ENCODE data around the gene SFT2D3. TPM values are rescaled to one million over a fixed set of nuclear protein-coding genes. Genes with fewer than 3 reads are reported as not detected.

SFT2D3 gene
- total RNA-seq, 5 donors from 2014 or later (not counting 1 experiment from before 2014, with no cell fraction given), result 6.1 to 13.9 (median 12.4) TPM

- Histone ChIP-seq H3K36me3 (ENCODE audit: control insufficient read depth in 2 of 2, extremely low read depth in 1 of 2, insufficient read depth in 1 of 2, low read length in 1 of 2) (no peaks in the 10 kb centered on the region), H3K4me3 (ENCODE audit: control insufficient read depth in 1 of 2, extremely low read depth in 1 of 2, low read length in 1 of 2) (no peak overlapping the region), H3K27me3 (replicated peaks in 1 of 2; ENCODE audit: control insufficient read depth in 2 of 2, extremely low read depth in 1 of 2, insufficient read depth in 2 of 2, low read length in 1 of 2) (peaks cover 0 to 59% of the 10 kb centered on the region in 2 experiments), H3K4me1 (ENCODE audit: control insufficient read depth in 1 of 2, extremely low read depth in 1 of 2, insufficient read depth in 2 of 2, low read length in 2 of 2) (no peaks in the 10 kb centered on the region), H3K27ac (ENCODE audit: low read length) (no peak overlapping the region), H3K9me3 (no peaks in the 10 kb centered on the region)
- POLR2A ChIA-PET, result no interaction called here
- CTCF ChIA-PET, result no interaction called here
- DNase-seq, result no peak
- no peak overlapping the region for H3K4me3 Mint-ChIP-seq
- H3K27ac Mint-ChIP-seq, result no peak overlapping the region
- no peak for ATAC-seq (replicated peaks in 1 of 4)
- H3K9me3 Mint-ChIP-seq, result no peaks in the 10 kb centered on the region
- H3K27me3 Mint-ChIP-seq, result peaks cover 18 to 40% of the 10 kb centered on the region in 2 donors
- WGBS (ENCODE audit: insufficient coverage), result 79% methylated on average over 9 of the region's 14 CpGs
- peaks cover 0 to 3% (median 0%) of the 10 kb centered on the region in 3 donors for H3K4me1 Mint-ChIP-seq
- H3K36me3 Mint-ChIP-seq, result no peaks in the 10 kb centered on the region
These were observed 41.6 kb upstream of the SFT2D3 start for GRCh38 chr2:127659408-127660290.

- peaks cover 0 to 3% (median 0%) of the 10 kb centered on the region in 3 donors for H3K4me1 Mint-ChIP-seq
- Histone ChIP-seq H3K4me3 (ENCODE audit: control insufficient read depth in 1 of 2, extremely low read depth in 1 of 2, low read length in 1 of 2) (no peak overlapping the region), H3K27ac (ENCODE audit: low read length) (no peak overlapping the region), H3K27me3 (replicated peaks in 1 of 2; ENCODE audit: control insufficient read depth in 2 of 2, extremely low read depth in 1 of 2, insufficient read depth in 2 of 2, low read length in 1 of 2) (peaks cover 0 to 60% of the 10 kb centered on the region in 2 experiments), H3K9me3 (no peaks in the 10 kb centered on the region), H3K36me3 (ENCODE audit: control insufficient read depth in 2 of 2, extremely low read depth in 1 of 2, insufficient read depth in 1 of 2, low read length in 1 of 2) (no peaks in the 10 kb centered on the region), H3K4me1 (ENCODE audit: control insufficient read depth in 1 of 2, extremely low read depth in 1 of 2, insufficient read depth in 2 of 2, low read length in 2 of 2) (no peaks in the 10 kb centered on the region)
- no peak for DNase-seq
- H3K27me3 Mint-ChIP-seq, result peaks cover 24 to 46% of the 10 kb centered on the region in 2 donors
- H3K27ac Mint-ChIP-seq, result no peak overlapping the region
- WGBS (ENCODE audit: insufficient coverage), result 88% methylated on average over 10 of the region's 10 CpGs
- POLR2A ChIA-PET, result no interaction called here
- ATAC-seq (replicated peaks in 1 of 4), result no peak
- CTCF ChIA-PET, result no interaction called here
- no peaks in the 10 kb centered on the region for H3K36me3 Mint-ChIP-seq
- no peaks in the 10 kb centered on the region for H3K9me3 Mint-ChIP-seq
- H3K4me3 Mint-ChIP-seq, result no peak overlapping the region
These were observed 41.1 kb upstream of the SFT2D3 start for GRCh38 chr2:127660291-127660578.

GRCh38 chr2:127661072-127661649 lies 40.1 kb upstream of the SFT2D3 start:
- H3K27ac Mint-ChIP-seq, result no peak overlapping the region
- Histone ChIP-seq H3K4me1 (ENCODE audit: control insufficient read depth in 1 of 2, extremely low read depth in 1 of 2, insufficient read depth in 2 of 2, low read length in 2 of 2) (no peaks in the 10 kb centered on the region), H3K27ac (ENCODE audit: low read length) (no peak overlapping the region), H3K4me3 (ENCODE audit: control insufficient read depth in 1 of 2, extremely low read depth in 1 of 2, low read length in 1 of 2) (no peak overlapping the region), H3K9me3 (no peaks in the 10 kb centered on the region), H3K27me3 (replicated peaks in 1 of 2; ENCODE audit: control insufficient read depth in 2 of 2, extremely low read depth in 1 of 2, insufficient read depth in 2 of 2, low read length in 1 of 2) (peaks cover 5 to 61% of the 10 kb centered on the region in 2 experiments), H3K36me3 (ENCODE audit: control insufficient read depth in 2 of 2, extremely low read depth in 1 of 2, insufficient read depth in 1 of 2, low read length in 1 of 2) (no peaks in the 10 kb centered on the region)
- peaks cover 0 to 3% (median 0%) of the 10 kb centered on the region in 3 donors for H3K4me1 Mint-ChIP-seq
- POLR2A ChIA-PET, result no interaction called here
- H3K4me3 Mint-ChIP-seq, result no peak overlapping the region
- peak in 1 of 35 experiments; percentile 2 for DNase-seq
- H3K27me3 Mint-ChIP-seq, result peaks cover 33 to 54% of the 10 kb centered on the region in 2 donors
- 93% methylated on average over 14 of the region's 14 CpGs for WGBS (ENCODE audit: insufficient coverage)
- ATAC-seq (replicated peaks in 1 of 4), result no peak
- no peaks in the 10 kb centered on the region for H3K36me3 Mint-ChIP-seq
- CTCF ChIA-PET, result no interaction called here
- H3K9me3 Mint-ChIP-seq, result no peaks in the 10 kb centered on the region

GRCh38 chr2:127661949-127662510 lies 39.3 kb upstream of the SFT2D3 start:
- peaks cover 0 to 3% (median 0%) of the 10 kb centered on the region in 3 donors for H3K4me1 Mint-ChIP-seq
- H3K36me3 Mint-ChIP-seq, result no peaks in the 10 kb centered on the region
- no peak overlapping the region for H3K27ac Mint-ChIP-seq
- Histone ChIP-seq H3K9me3 (no peaks in the 10 kb centered on the region), H3K27me3 (replicated peaks in 1 of 2; ENCODE audit: control insufficient read depth in 2 of 2, extremely low read depth in 1 of 2, insufficient read depth in 2 of 2, low read length in 1 of 2) (peaks cover 5 to 59% of the 10 kb centered on the region in 2 experiments), H3K4me1 (ENCODE audit: control insufficient read depth in 1 of 2, extremely low read depth in 1 of 2, insufficient read depth in 2 of 2, low read length in 2 of 2) (no peaks in the 10 kb centered on the region), H3K4me3 (ENCODE audit: control insufficient read depth in 1 of 2, extremely low read depth in 1 of 2, low read length in 1 of 2) (no peak overlapping the region), H3K36me3 (ENCODE audit: control insufficient read depth in 2 of 2, extremely low read depth in 1 of 2, insufficient read depth in 1 of 2, low read length in 1 of 2) (no peaks in the 10 kb centered on the region), H3K27ac (ENCODE audit: low read length) (no peak overlapping the region)
- whole genome bisulfite sequencing (ENCODE audit: insufficient coverage), result 66% methylated on average over 8 of the region's 9 CpGs
- no peak overlapping the region for H3K4me3 Mint-ChIP-seq
- no peaks in the 10 kb centered on the region for H3K9me3 Mint-ChIP-seq
- no peak for DNase-seq
- ChIA-PET CTCF (no interaction called here), POLR2A (no interaction called here)
- H3K27me3 Mint-ChIP-seq, result peaks cover 41 to 62% of the 10 kb centered on the region in 2 donors
- no peak for ATAC-seq (replicated peaks in 1 of 4)

DNA sequence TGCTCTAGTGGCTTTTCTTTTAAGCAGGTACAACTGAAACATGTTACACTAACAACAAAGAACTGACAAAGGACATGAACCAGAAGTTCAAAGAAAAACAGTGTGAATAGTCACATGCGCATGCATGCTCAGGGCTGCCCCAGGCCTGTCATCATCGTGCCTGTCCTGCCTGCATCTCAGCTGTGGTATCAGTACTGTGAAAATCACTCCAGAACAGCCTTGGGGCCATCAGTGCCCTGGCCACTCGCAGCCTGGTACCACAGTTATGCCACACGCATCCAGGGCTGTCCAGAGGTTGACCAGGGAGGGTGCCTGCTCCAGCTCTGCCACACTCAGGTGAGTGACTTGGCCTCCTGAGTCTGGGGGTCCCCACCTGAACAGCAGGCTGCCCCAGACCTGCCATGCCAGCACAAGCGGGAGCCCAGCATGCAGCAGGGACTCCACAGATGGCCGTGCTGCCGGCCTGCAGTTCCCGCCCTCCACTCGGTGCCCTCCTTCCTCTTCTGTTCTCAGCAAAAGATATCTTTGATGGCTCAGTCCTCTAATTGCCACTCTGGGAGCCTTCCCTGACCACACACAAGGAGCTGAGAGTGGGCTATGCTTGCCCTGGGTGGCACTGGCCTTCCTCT lies 38.2 kb upstream of the SFT2D3 start:
- 72% methylated on average over 9 of the region's 9 CpGs for WGBS (ENCODE audit: insufficient coverage)
- H3K27me3 ChIP-seq (replicated peaks in 1 of 2; ENCODE audit: control insufficient read depth in 2 of 2, extremely low read depth in 1 of 2, insufficient read depth in 2 of 2, low read length in 1 of 2), result peaks cover 5 to 53% of the 10 kb centered on the region in 2 experiments
- CTCF ChIA-PET, result no interaction called here
- Mint-ChIP-seq H3K9me3 (no peaks in the 10 kb centered on the region), H3K27me3 (peaks cover 44 to 69% of the 10 kb centered on the region in 2 donors), H3K36me3 (no peaks in the 10 kb centered on the region), H3K4me3 (no peak overlapping the region), H3K4me1 (peaks cover 0 to 3% (median 0%) of the 10 kb centered on the region in 3 donors), H3K27ac (no peak overlapping the region)
- POLR2A ChIA-PET, result no interaction called here
- H3K27ac ChIP-seq (ENCODE audit: low read length), result no peak overlapping the region
- no peaks in the 10 kb centered on the region for H3K36me3 ChIP-seq (ENCODE audit: control insufficient read depth in 2 of 2, extremely low read depth in 1 of 2, insufficient read depth in 1 of 2, low read length in 1 of 2)
- H3K4me1 ChIP-seq (ENCODE audit: control insufficient read depth in 1 of 2, extremely low read depth in 1 of 2, insufficient read depth in 2 of 2, low read length in 2 of 2), result no peaks in the 10 kb centered on the region
- no peak for ATAC-seq (replicated peaks in 1 of 4)
- no peaks in the 10 kb centered on the region for H3K9me3 ChIP-seq
- no peak overlapping the region for H3K4me3 ChIP-seq (ENCODE audit: control insufficient read depth in 1 of 2, extremely low read depth in 1 of 2, low read length in 1 of 2)
- DNase-seq, result no peak

- ATAC-seq (replicated peaks in 1 of 4) (no peak), DNase-seq (peak in 1 of 35 experiments; percentile 1)
- ChIA-PET POLR2A (no interaction called here), CTCF (no interaction called here)
- Histone ChIP-seq H3K27me3 (replicated peaks in 1 of 2; ENCODE audit: control insufficient read depth in 2 of 2, extremely low read depth in 1 of 2, insufficient read depth in 2 of 2, low read length in 1 of 2) (peaks cover 5 to 53% of the 10 kb centered on the region in 2 experiments), H3K4me1 (ENCODE audit: control insufficient read depth in 1 of 2, extremely low read depth in 1 of 2, insufficient read depth in 2 of 2, low read length in 2 of 2) (no peaks in the 10 kb centered on the region), H3K27ac (ENCODE audit: low read length) (no peak overlapping the region), H3K4me3 (ENCODE audit: control insufficient read depth in 1 of 2, extremely low read depth in 1 of 2, low read length in 1 of 2) (no peak overlapping the region), H3K9me3 (no peaks in the 10 kb centered on the region), H3K36me3 (ENCODE audit: control insufficient read depth in 2 of 2, extremely low read depth in 1 of 2, insufficient read depth in 1 of 2, low read length in 1 of 2) (no peaks in the 10 kb centered on the region)
- Mint-ChIP-seq H3K4me3 (no peak overlapping the region), H3K4me1 (peaks cover 0 to 3% (median 0%) of the 10 kb centered on the region in 3 donors), H3K27me3 (peaks cover 44 to 68% of the 10 kb centered on the region in 2 donors), H3K36me3 (no peaks in the 10 kb centered on the region), H3K27ac (no peak overlapping the region), H3K9me3 (no peaks in the 10 kb centered on the region)
- 83% methylated on average over 5 of the region's 6 CpGs for WGBS (ENCODE audit: insufficient coverage)
These were observed 37.7 kb upstream of the SFT2D3 start for GRCh38 chr2:127663566-127664064.

Measured in T-cell (primary cell).